Mesodermal cell (in vitro differentiated cells): ENCODE results near the gene EFCAB9.
"Not testable (repeated sequence)": the region's sequence is repeated elsewhere in the genome, so short reads cannot be mapped to it uniquely, and the experiment has no call there.

Experiments used
- H3K27ac ChIP-seq: 2 replicates; pipeline ENCODE4 v1.7.0; 2013; ENCODE audit warnings: mild to moderate bottlenecking, low read depth, low read length, moderate library complexity; ENCODE audit not compliant: severe bottlenecking
- H3K36me3 ChIP-seq: 2 replicates; pipeline ENCODE4 v1.7.1; 2013; ENCODE audit warnings: mild to moderate bottlenecking, low read length, moderate library complexity; ENCODE audit not compliant: control insufficient read depth, insufficient read depth
- H3K4me1 ChIP-seq: one replicate; pipeline ENCODE4 v1.7.1; 2013; ENCODE audit warnings: mild to moderate bottlenecking, low read length; ENCODE audit not compliant: insufficient read depth, control insufficient read depth, poor library complexity, severe bottlenecking
- H3K4me3 ChIP-seq: 2 replicates; pipeline ENCODE4 v1.7.0; 2013; ENCODE audit warnings: low read length, control low read depth, mild to moderate bottlenecking; ENCODE audit not compliant: insufficient read depth, poor library complexity, severe bottlenecking; ENCODE audit errors: extremely low read depth
- H3K9me3 ChIP-seq: 2 replicates; pipeline ENCODE4 v1.7.1; 2013; ENCODE audit warnings: mild to moderate bottlenecking, low read length, moderate library complexity; ENCODE audit not compliant: control insufficient read depth
- WGBS, 2 experiments: methylation state at CpG; one replicate each; pipeline ENCODE4 v1.1.5; 2013; ENCODE audit warnings: missing lambda C conversion rate in 2 of 2; ENCODE audit not compliant: insufficient coverage in 2 of 2; 5-methylcytosine and 5-hydroxymethylcytosine counted together

Gene EFCAB9

DNA sequence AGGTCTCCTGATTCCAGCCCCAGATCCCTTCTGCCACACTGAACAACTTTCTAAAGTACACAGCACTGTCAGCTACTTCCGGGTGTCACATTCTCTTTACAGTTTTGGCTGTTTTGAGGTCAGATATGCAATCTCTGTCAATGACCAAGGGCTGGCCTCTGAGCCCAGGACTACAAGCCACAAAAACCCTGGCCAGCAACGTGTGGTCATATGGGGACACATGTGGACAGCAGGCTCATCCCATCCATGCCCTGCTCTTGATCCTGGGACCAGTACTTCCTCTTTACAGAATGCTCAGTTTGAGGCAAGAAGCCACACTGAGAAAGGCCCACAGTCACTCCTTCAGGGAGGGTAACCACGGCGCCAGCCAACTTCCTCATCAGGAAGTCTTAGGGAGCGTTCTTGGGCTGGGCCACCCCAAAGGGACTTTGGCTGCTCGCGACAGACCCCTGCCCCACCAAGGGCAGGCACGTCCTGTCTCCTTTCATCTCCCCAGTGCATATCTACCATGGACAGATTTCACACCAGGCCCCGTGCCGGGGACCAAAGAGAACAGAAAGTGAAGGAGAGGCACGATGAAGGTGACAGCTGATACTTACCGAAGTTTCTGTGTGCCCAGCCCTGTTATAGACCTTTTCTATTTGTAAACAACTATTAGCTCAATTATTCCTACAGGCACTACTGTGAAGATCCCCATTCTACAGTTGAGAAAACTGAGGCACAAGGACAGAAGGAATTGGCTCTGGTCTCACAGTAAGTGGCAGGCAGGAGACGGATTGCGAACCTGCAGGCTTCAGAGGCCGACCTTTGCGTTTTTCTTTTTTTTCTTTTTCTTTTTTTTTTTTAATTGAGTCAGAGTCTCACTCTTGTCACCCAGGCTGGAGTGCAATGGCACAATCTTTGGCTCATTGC is 43.2 kb upstream of the EFCAB9 start:
- no peak overlapping the region for H3K4me3 ChIP-seq
- H3K36me3 ChIP-seq: peaks cover 51% of the 10 kb centered on the region
- H3K27ac ChIP-seq: no peak overlapping the region
- 90 to 99% methylated on average over 12 to 14 of the region's 16 CpGs for WGBS, 2 experiments
- H3K9me3 ChIP-seq: no peaks in the 10 kb centered on the region
- H3K4me1 ChIP-seq: peaks cover 19% of the 10 kb centered on the region

- Histone ChIP-seq H3K36me3 (peaks cover 61% of the 10 kb centered on the region), H3K27ac (no peak overlapping the region), H3K9me3 (no peaks in the 10 kb centered on the region), H3K4me1 (peaks cover 11% of the 10 kb centered on the region), H3K4me3 (no peak overlapping the region)
- WGBS, 2 experiments: 82 to 83% methylated on average over 9 to 10 of the region's 10 CpGs
Observed at GRCh38 chr5:172151661-172152210, 42.2 kb upstream of the EFCAB9 start.

- H3K4me3 ChIP-seq: no peak overlapping the region
- WGBS, 2 experiments: 88 to 96% methylated on average over 3 of the region's 3 CpGs
- H3K36me3 ChIP-seq: peaks cover 58% of the 10 kb centered on the region
- H3K27ac ChIP-seq: no peak overlapping the region
- H3K9me3 ChIP-seq: no peaks in the 10 kb centered on the region
- H3K4me1 ChIP-seq: peaks cover 5% of the 10 kb centered on the region
Observed at GRCh38 chr5:172153695-172154094, 40.3 kb upstream of the EFCAB9 start.

GRCh38 chr5:172155101-172155500 is 38.9 kb upstream of the EFCAB9 start:
- peaks cover 60% of the 10 kb centered on the region for H3K36me3 ChIP-seq
- H3K27ac ChIP-seq, H3K4me1 ChIP-seq, H3K9me3 ChIP-seq, H3K4me3 ChIP-seq: not testable (repeated sequence)
- WGBS, 2 experiments: 82 to 90% methylated on average over 6 to 7 of the region's 9 CpGs

GRCh38 chr5:172156541-172156994 is 37.4 kb upstream of the EFCAB9 start:
- WGBS, 2 experiments: 96% methylated on average over 10 to 13 of the region's 13 CpGs
- Histone ChIP-seq H3K9me3 (no peaks in the 10 kb centered on the region), H3K4me3 (no peak overlapping the region), H3K27ac (no peak overlapping the region), H3K36me3 (peaks cover 59% of the 10 kb centered on the region), H3K4me1 (no peaks in the 10 kb centered on the region)

DNA sequence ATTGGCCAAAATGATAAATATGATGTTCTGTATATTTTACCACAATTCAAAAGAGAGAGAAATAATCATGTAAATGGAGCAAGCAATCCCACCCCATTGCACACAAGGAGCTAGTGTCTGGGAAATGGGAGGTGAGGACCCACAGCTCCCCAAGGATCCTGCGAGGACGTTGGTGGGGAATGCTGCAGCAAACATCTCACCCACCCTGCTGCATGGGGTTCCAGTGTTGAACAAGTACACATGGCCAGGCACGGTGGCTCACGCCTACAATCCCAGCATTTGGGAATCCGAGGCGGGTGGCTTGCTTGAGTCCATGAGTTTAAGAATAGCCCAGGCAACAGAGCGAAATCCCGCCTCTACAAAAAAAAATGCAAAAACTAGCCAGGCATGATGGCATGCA is 35.0 kb upstream of the EFCAB9 start:
- Histone ChIP-seq H3K9me3 (no peaks in the 10 kb centered on the region), H3K4me3 (no peak overlapping the region), H3K27ac (no peak overlapping the region), H3K4me1 (peaks cover 7% of the 10 kb centered on the region), H3K36me3 (peaks cover 41% of the 10 kb centered on the region)
- 92 to 96% methylated on average over 7 of the region's 8 CpGs for WGBS, 2 experiments

GRCh38 chr5:172160506-172160905 is 33.5 kb upstream of the EFCAB9 start:
- 95 to 98% methylated on average over 4 to 9 of the region's 9 CpGs for WGBS, 2 experiments
- no peaks in the 10 kb centered on the region for H3K9me3 ChIP-seq
- peaks cover 17% of the 10 kb centered on the region for H3K4me1 ChIP-seq
- no peak overlapping the region for H3K4me3 ChIP-seq
- H3K27ac ChIP-seq: no peak overlapping the region
- H3K36me3 ChIP-seq: peaks cover 29% of the 10 kb centered on the region

DNA sequence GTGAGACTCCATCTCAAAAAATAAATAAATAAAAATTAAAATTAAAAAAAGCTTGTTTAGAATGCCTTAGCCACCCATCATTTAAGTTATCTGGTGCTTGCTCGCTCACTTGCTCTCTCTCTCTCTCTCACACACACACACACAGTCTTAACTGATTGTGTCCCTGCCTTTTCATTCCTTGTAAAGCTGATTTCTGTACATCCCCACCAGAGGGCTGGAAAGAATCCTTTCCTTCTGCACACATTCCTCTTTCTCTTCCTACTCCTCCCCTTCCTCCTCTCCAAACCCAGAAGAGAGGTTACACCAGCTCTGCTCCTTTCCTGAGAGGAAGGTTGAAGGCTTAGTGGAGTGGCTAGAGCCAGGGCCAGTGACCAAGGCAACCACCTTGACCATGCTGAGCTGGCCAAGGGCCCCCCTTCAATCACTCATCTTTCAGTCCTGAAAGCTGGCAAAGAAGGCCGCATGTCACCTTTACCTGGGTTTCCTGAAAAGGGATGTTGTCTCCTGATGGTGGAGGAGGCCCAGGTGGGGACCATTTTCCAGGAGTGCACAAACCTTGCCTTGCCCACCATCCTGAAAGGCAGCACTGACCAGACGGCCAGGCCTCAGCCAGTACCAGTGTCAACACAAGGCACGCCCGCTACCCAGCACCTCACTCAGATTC is 31.5 kb upstream of the EFCAB9 start:
- Histone ChIP-seq H3K36me3 (peaks cover 24% of the 10 kb centered on the region), H3K27ac (no peak overlapping the region), H3K4me3 (no peak overlapping the region), H3K9me3 (no peaks in the 10 kb centered on the region), H3K4me1 (peaks cover 19% of the 10 kb centered on the region)
- WGBS, 2 experiments: 97 to 100% methylated on average over 4 to 5 of the region's 5 CpGs

GRCh38 chr5:172162987-172163343 is 31.0 kb upstream of the EFCAB9 start:
- 76 to 100% methylated on average over 2 to 3 of the region's 5 CpGs for WGBS, 2 experiments
- Histone ChIP-seq H3K27ac (no peak overlapping the region), H3K4me1 (peaks cover 19% of the 10 kb centered on the region), H3K4me3 (no peak overlapping the region), H3K36me3 (peaks cover 19% of the 10 kb centered on the region), H3K9me3 (no peaks in the 10 kb centered on the region)

GRCh38 chr5:172163346-172163745 is 30.6 kb upstream of the EFCAB9 start:
- Histone ChIP-seq H3K4me1 (peaks cover 21% of the 10 kb centered on the region), H3K4me3 (no peak overlapping the region), H3K27ac (no peak overlapping the region), H3K36me3 (peaks cover 15% of the 10 kb centered on the region), H3K9me3 (no peaks in the 10 kb centered on the region)
- whole genome bisulfite sequencing, 2 experiments: 56 to 71% methylated on average over 4 of the region's 4 CpGs
